GM12891 (cell line): ENCODE measurements around the gene PCDHGA1.

Experiments used
- POLR2A ChIP-seq: IDR thresholded peaks from 2 replicates; pipeline ENCODE4 v1.6.1; 2011; ENCODE audit warnings: low read depth, low read length, control low read depth
- POLR2AphosphoS5 ChIP-seq: IDR thresholded peaks from 2 replicates; pipeline ENCODE4 v1.6.1; 2011; ENCODE audit warnings: low read depth, low read length, control low read depth
- TAF1 ChIP-seq: IDR thresholded peaks from 2 replicates; pipeline ENCODE4 v1.6.1; 2011; ENCODE audit warnings: low read depth, low read length, control low read depth

GRCh38 chr5:141547488-141547887 is 217.2 kb downstream of the PCDHGA1 start:
- TF ChIP-seq POLR2AphosphoS5 = no peak
- TF ChIP-seq POLR2A = no peak
- no peak for TF ChIP-seq TAF1
